GM23338 (cell line): Measurements from ENCODE around the gene POU4F3. TPM values are rescaled to one million over a fixed set of nuclear protein-coding genes. Genes with fewer than 3 reads are reported as not detected.

Source experiments
- ATAC-seq: fragments of 200-7000 bp; cut with Tn5 transposase; 3 replicates; pipeline ENCODE4 v1.9.1; 2020
- DNase-seq: peaks from one replicate; pipeline ENCODE4 v3.0.0-alpha.2; 2015; ENCODE audit warnings: low spot score
- H2AFZ ChIP-seq: fragments of 200-600 bp; sonication (generic); 2 replicates; pipeline ENCODE4 v1.8.0; 2016; ENCODE audit warnings: antibody characterized with exemption, mild to moderate bottlenecking, moderate library complexity
- H3F3A ChIP-seq: fragments of 200-600 bp; sonication (generic); replicated peaks from 2 replicates; pipeline ENCODE4 v1.8.0; 2017; ENCODE audit warnings: antibody characterized with exemption, mixed run types, low read depth
- H3K27ac ChIP-seq: fragments of 200-600 bp; sonication (generic); 2 replicates; pipeline ENCODE4 v1.6.1; 2016; ENCODE audit warnings: low read depth
- H3K27me3 ChIP-seq: fragments of 200-600 bp; sonication (generic); 2 replicates; pipeline ENCODE4 v1.8.0; 2016; ENCODE audit warnings: mild to moderate bottlenecking, mixed run types, moderate library complexity; ENCODE audit not compliant: insufficient read depth
- H3K36me3 ChIP-seq: fragments of 200-600 bp; sonication (generic); 2 replicates; pipeline ENCODE4 v1.8.0; 2016; ENCODE audit warnings: mild to moderate bottlenecking; ENCODE audit not compliant: insufficient read depth
- H3K4me1 ChIP-seq: fragments of 200-600 bp; sonication (generic); 2 replicates; pipeline ENCODE4 v1.8.0; 2016; ENCODE audit warnings: mild to moderate bottlenecking, moderate library complexity; ENCODE audit not compliant: insufficient read depth
- H3K4me2 ChIP-seq: fragments of 200-600 bp; sonication (generic); 2 replicates; pipeline ENCODE4 v1.7.1; 2017; ENCODE audit warnings: mixed run types
- H3K4me3 ChIP-seq: fragments of 200-600 bp; sonication (generic); 2 replicates; pipeline ENCODE4 v1.6.1; 2016; ENCODE audit warnings: mixed run types
- H3K79me2 ChIP-seq: fragments of 200-600 bp; sonication (generic); replicated peaks from 2 replicates; pipeline ENCODE4 v1.8.0; 2017; ENCODE audit warnings: mild to moderate bottlenecking; ENCODE audit not compliant: insufficient read depth
- H3K9me2 ChIP-seq: fragments of 200-600 bp; sonication (generic); 2 replicates; pipeline ENCODE4 v1.8.0; 2017; ENCODE audit not compliant: insufficient read depth
- H4K20me1 ChIP-seq: fragments of 200-600 bp; sonication (generic); replicated peaks from 2 replicates; pipeline ENCODE4 v1.8.0; 2017; ENCODE audit warnings: mild to moderate bottlenecking; ENCODE audit not compliant: insufficient read depth
- H3K27ac Mint-ChIP-seq: 2 replicates; pipeline ENCODE4 v1.8.0; 2020; ENCODE audit warnings: inconsistent platforms, mild to moderate bottlenecking, moderate library complexity, mixed read lengths
- H3K27me3 Mint-ChIP-seq: 3 replicates; pipeline ENCODE4 v1.8.0; 2022; ENCODE audit warnings: low read depth, mild to moderate bottlenecking, moderate library complexity, mixed read lengths, inconsistent platforms; ENCODE audit not compliant: insufficient read depth, poor library complexity
- H3K36me3 Mint-ChIP-seq: 3 replicates; pipeline ENCODE4 v1.8.0; 2021; ENCODE audit warnings: low read depth, mild to moderate bottlenecking, inconsistent platforms, moderate library complexity, mixed read lengths
- H3K4me1 Mint-ChIP-seq: 3 replicates; pipeline ENCODE4 v1.8.0; 2020; ENCODE audit warnings: mild to moderate bottlenecking, inconsistent platforms, mixed read lengths
- H3K4me3 Mint-ChIP-seq: 3 replicates; pipeline ENCODE4 v1.8.0; 2021; ENCODE audit warnings: moderate library complexity, mild to moderate bottlenecking, inconsistent platforms, mixed read lengths
- H3K9me3 Mint-ChIP-seq: 3 replicates; pipeline ENCODE4 v1.8.0; 2020; ENCODE audit warnings: moderate library complexity, mild to moderate bottlenecking, inconsistent platforms, mixed read lengths
- EZH2 ChIP-seq: fragments of 200-600 bp; sonication (generic); IDR thresholded peaks from one replicate; pipeline ENCODE4 v1.8.0; 2017; ENCODE audit warnings: antibody characterized with exemption, mild to moderate bottlenecking, low read depth; ENCODE audit not compliant: unreplicated experiment
- JUNB ChIP-seq: IDR thresholded peaks from one replicate; pipeline ENCODE4 v1.6.1; 2016; ENCODE audit warnings: antibody characterized with exemption; ENCODE audit not compliant: unreplicated experiment
- NANOG ChIP-seq: IDR thresholded peaks from 2 replicates; pipeline ENCODE4 v1.6.1; 2016; ENCODE audit warnings: antibody characterized with exemption, borderline replicate concordance
- REST ChIP-seq: IDR thresholded peaks from one replicate; pipeline ENCODE4 v1.6.1; 2018; ENCODE audit warnings: antibody characterized with exemption; ENCODE audit not compliant: unreplicated experiment
- STAT1 ChIP-seq: IDR thresholded peaks from one replicate; pipeline ENCODE4 v1.6.1; 2016; ENCODE audit warnings: antibody characterized with exemption; ENCODE audit not compliant: unreplicated experiment
- ZNF114 ChIP-seq: fragments of 250-450 bp; sonication (Bioruptor Pico); IDR thresholded peaks from 2 replicates; pipeline ENCODE4 v1.5.0; 2020; ENCODE audit warnings: mild to moderate bottlenecking, moderate library complexity
- ZNF331 ChIP-seq: fragments of 250-450 bp; sonication (Bioruptor Pico); IDR thresholded peaks from 2 replicates; pipeline ENCODE4 v1.5.0; 2020; ENCODE audit warnings: low read depth, mild to moderate bottlenecking, moderate library complexity
- polyA plus RNA-seq: library from polyadenylated mRNA; unstranded; fragments of >200 nt; fragmentation: Nextera tagmentation; extraction: Ambion mirVana; gene quantifications from 2 replicates; pipeline ENCODE4 v1.2.1, GENCODE V29; 2016
- total RNA-seq: library from RNA; depleted of rRNA; stranded (reverse); fragments of >200 nt; shearing (Covaris generic); gene quantifications from 2 replicates; pipeline ENCODE4 v1.2.3, GENCODE V29; 2014
- TF ChIP-seq, protein P1 (sequence below): IDR thresholded peaks from 2 replicates; pipeline ENCODE4 v1.6.1; 2016; ENCODE audit warnings: antibody characterized with exemption
- TF ChIP-seq, protein P2 (sequence below), 2 experiments: fragments of 200-600 bp in 1 of 2; sonication (generic) in 1 of 2; conservative IDR thresholded peaks; 2 replicates each; pipeline versions ENCODE4 v1.5.1 to v1.6.1; 2016 to 2017; ENCODE audit warnings: antibody characterized with exemption in 2 of 2, low read depth in 2 of 2, mild to moderate bottlenecking in 2 of 2, moderate library complexity in 1 of 2

The POU4F3 gene
- total and polyA plus RNA-seq, 2 experiments from 2014 or later = 0.49 TPM; not detected in 1

DNA sequence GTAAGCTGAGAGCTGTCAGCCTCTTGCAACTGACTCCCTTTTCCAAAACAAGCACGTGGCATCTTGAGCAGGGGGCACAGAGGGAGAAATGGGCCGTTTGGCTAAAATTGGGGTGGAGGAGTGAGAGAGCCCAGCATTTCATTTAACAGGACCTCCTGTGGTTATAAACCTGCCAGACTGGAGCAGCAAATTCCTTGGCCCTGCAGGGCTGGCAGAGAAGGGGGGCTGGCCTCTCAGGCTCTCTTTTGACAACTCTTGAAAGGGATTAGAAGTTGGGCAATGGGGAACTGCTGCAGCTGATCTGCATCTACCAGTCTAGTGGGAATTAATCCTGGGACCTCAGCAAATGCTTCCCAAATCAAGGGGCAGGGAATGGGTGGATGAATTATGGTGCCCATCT, 7.2 kb upstream of the POU4F3 start (continued):
- TF ChIP-seq, protein P1, sequence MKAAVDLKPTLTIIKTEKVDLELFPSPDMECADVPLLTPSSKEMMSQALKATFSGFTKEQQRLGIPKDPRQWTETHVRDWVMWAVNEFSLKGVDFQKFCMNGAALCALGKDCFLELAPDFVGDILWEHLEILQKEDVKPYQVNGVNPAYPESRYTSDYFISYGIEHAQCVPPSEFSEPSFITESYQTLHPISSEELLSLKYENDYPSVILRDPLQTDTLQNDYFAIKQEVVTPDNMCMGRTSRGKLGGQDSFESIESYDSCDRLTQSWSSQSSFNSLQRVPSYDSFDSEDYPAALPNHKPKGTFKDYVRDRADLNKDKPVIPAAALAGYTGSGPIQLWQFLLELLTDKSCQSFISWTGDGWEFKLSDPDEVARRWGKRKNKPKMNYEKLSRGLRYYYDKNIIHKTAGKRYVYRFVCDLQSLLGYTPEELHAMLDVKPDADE = no peak
- TF ChIP-seq ZNF114 (no peak), NANOG (no peak), ZNF331 (CRISPR knock-in tag) (no peak), REST (no peak)
- TF ChIP-seq, protein P2, sequence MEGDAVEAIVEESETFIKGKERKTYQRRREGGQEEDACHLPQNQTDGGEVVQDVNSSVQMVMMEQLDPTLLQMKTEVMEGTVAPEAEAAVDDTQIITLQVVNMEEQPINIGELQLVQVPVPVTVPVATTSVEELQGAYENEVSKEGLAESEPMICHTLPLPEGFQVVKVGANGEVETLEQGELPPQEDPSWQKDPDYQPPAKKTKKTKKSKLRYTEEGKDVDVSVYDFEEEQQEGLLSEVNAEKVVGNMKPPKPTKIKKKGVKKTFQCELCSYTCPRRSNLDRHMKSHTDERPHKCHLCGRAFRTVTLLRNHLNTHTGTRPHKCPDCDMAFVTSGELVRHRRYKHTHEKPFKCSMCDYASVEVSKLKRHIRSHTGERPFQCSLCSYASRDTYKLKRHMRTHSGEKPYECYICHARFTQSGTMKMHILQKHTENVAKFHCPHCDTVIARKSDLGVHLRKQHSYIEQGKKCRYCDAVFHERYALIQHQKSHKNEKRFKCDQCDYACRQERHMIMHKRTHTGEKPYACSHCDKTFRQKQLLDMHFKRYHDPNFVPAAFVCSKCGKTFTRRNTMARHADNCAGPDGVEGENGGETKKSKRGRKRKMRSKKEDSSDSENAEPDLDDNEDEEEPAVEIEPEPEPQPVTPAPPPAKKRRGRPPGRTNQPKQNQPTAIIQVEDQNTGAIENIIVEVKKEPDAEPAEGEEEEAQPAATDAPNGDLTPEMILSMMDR (conservative IDR thresholded peaks at IDR 0.05; ENCODE audit: low read depth in 2 of 2) = no peak

GRCh38 chr5:146334074-146334533, 4.5 kb upstream of the POU4F3 start:
- Histone ChIP-seq H4K20me1 (peaks cover 13% of the 10 kb centered on the region; the same call in 1 of the 2 replicates), H3K4me2 (peak overlapping the region; percentile 71), H2AFZ (peak overlapping the region; percentile 83), H3K36me3 (no peaks in the 10 kb centered on the region), H3K27me3 (peaks cover 98% of the 10 kb centered on the region), H3K4me3 (peak overlapping the region; percentile 42), H3K4me1 (peaks cover 46% of the 10 kb centered on the region), H3F3A (0 out of 2 replicates have a peak, but pooled peaks cover 9% of the 10 kb centered on the region), H3K9me2 (no peaks in the 10 kb centered on the region), H3K27ac (no peak overlapping the region), H3K79me2 (no peaks in the 10 kb centered on the region)
- Mint-ChIP-seq H3K4me1 (peaks cover 53% of the 10 kb centered on the region), H3K4me3 (peak overlapping the region; percentile 64), H3K36me3 (no peaks in the 10 kb centered on the region), H3K9me3 (no peaks in the 10 kb centered on the region; the same call in 2 of the 3 replicates), H3K27ac (no peak overlapping the region), H3K27me3 (peaks cover 86% of the 10 kb centered on the region)
- ATAC-seq (peak; percentile 21), DNase-seq (peak; percentile 77)
- TF ChIP-seq ZNF114 (no peak), EZH2 (peak; percentile 27), JUNB (no peak), STAT1 (no peak), ZNF331 (CRISPR knock-in tag) (no peak)
- TF ChIP-seq, protein P2 (conservative IDR thresholded peaks at IDR 0.05; ENCODE audit: low read depth in 2 of 2) = no peak
